Globus pallidus (tissue), 1 donor: ENCODE data around the gene TNIK.
A peak's percentile ranks its signal among the peaks of the same experiment; 100 is the strongest.
"Not testable (repeated sequence)": the region's sequence is repeated elsewhere in the genome, so short reads cannot be mapped to it uniquely, and the experiment has no call there.

ENCODE experiments used
- DNase-seq: peaks from one replicate; pipeline ENCODE4 v3.0.0-alpha.2; 2015; ENCODE audit warnings: low spot score

The TNIK gene

GRCh38 chr3:171384101-171384891 lies 75.9 kb downstream of the TNIK start:
- DNase-seq = no peak

DNA sequence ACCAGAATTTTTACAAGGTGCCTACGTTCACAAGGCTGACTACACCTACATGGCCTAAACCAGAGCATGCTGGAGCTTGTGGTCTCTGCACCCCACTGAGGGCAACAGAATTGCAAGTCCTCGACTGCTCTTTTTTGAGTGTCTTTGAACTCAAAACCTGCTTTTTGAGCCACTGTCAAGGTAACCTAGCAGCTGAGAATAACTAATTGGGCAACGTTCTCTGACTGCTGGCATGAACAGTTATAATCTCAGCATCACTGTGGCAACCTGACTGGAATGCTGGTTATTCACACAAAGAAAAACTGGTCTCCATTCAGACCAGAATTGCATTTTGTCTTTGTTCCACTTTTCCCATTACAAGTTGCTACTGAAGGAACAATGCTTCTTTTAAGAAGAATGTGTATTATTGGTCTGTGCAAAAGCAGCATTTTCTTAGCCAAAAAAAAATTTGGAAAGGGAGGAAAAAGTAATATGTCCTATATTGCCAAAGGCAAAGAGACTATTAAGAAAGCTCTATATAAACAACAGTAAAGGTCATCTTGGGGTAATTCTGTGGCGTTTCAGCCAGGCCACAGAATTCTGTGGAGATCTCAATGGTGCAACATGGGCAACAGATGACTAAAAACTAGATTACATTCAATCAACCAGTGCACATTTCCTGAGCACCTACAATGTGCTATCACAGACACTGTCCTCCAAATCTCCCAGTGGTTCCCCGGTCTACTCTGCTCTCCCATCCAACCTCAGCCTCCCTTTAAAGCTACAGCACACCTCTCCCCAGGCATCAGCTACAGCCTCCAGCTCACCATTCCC lies 76.8 kb downstream of the TNIK start:
- DNase-seq = peak; percentile 73

- not testable (repeated sequence) for DNase-seq
These were observed 77.9 kb downstream of the TNIK start for GRCh38 chr3:171382347-171382746.

- no peak for DNase-seq
These were observed 79.3 kb downstream of the TNIK start for GRCh38 chr3:171380711-171381425.

GRCh38 chr3:171379961-171380483 lies 80.2 kb downstream of the TNIK start:
- no peak for DNase-seq

DNA sequence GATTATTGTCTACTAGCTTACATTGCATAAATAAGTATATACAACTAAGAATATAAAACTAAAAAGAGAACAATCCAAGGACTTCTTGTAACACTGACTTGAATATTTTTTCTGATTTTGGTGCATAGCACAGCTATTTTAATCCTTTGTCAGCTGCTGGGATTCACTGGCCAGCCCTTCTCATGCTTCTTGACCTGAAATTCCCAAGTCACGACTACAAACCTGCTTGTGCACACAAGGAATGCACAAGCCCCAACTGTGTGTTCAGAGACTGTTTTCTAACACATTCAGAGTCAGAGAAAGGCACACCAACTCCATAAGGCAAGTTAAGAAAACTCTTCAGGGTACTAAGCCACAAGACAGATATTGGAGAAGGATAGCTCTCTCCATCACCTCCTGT lies 80.9 kb downstream of the TNIK start:
- DNase-seq = no peak

GRCh38 chr3:171378586-171378985 lies 81.6 kb downstream of the TNIK start:
- no peak for DNase-seq

GRCh38 chr3:171377859-171378258 lies 82.3 kb downstream of the TNIK start:
- DNase-seq = no peak

GRCh38 chr3:171376596-171376947 lies 83.6 kb downstream of the TNIK start:
- DNase-seq = no peak

DNA sequence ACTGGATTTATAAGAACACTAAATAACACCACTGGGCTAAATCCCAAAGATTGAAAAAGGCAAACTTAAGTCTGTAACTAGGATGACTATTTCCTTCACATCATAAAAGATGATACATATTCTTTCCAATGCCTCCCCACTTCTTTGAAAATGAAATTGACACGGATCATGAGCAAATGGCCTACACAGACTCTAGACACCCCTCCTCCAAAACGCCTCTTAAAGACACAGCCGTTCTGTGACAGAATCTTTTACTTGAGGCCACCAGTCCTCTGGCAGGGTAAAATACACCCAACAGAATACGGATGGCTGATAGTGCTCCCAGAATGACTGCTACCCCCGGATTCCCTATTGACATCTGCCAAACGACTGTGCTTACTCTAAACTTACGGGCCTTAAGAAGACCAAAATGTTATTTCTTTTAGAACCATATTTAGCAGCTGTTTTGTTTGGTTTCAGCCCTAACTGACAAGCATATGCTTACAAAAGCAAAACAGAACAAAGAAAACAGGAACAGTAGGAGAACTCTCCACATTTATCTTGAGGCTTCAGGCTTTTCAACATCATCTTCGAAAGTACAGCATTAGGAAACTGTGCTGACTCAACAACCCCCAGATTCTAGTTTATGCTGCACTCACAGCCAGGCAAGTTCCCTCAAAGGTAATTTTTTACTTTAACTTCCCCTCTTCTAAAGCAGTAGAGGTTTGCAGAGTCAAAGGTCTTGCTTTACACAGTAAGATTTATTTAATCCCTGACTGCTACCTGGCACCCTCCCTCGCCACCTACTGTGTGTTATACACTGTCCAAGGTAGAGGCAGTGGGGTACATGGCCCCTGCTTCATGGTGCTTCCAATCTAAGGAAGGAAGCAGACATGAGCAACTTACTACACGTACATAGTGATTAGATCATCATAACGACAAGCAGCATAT lies 84.3 kb downstream of the TNIK start:
- DNase-seq = no peak

GRCh38 chr3:171374661-171375285 lies 85.4 kb downstream of the TNIK start:
- no peak for DNase-seq

DNA sequence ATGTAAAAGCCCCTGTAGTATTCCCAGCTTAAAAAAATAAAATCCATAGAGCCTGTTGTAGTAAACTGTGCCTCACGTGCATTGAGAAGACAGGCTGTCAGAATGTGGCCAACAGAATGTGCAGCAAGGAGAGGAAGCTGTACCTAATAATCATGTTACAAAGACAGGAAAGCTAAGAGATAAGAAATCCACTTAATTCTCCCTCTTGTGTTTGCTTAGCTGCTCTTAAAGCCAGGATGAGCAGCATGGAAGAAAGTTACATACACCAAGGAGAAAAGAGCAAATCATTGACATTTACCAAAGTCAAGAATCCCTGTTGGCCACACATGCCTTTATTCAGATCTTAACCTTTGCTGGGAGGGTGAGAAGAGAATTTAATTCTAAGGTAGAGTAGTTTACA lies 85.9 kb downstream of the TNIK start:
- DNase-seq = no peak

DNA sequence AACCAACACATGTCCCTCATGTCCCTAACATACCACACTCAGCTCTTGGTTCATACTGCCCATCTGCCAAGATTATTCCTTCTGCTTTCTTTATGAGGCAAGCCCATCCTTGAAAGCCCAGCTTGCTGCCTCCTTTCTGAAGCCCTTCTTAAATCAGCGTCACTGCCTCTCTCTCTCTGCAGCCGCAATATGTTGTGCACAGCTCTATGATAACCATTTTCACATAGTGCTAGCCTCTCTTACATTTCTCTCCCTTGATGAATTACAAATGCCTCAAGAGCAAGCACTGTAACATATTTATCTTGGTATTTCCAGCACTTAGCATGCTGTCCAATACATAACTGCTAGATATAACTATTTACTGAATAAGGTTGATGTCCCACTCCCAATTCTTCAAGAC lies 86.5 kb downstream of the TNIK start:
- DNase-seq = no peak

GRCh38 chr3:171372694-171373093 lies 87.5 kb downstream of the TNIK start:
- no peak for DNase-seq

GRCh38 chr3:171371354-171371753 lies 88.9 kb downstream of the TNIK start:
- DNase-seq = no peak

DNA sequence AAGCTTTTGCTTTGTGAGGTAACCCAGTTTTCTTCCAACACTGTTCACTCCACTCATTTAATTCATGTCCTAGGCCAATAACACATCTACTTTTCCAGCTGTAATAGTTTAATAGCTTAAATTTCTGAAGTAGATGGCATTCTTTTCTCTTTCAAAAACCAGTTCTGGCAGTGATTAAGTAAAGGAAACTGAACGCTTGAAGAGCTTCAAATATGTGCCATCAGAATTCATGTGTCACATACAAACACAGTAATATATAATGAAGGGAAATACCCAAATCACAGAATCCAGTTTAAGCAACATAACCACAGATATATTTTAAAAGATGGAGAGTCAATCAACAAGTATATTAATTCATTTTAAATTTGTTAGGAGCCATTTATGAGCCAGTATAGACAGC lies 91.0 kb downstream of the TNIK start:
- no peak for DNase-seq

GRCh38 chr3:171366738-171367137 lies 93.5 kb downstream of the TNIK start:
- not testable (repeated sequence) for DNase-seq

DNA sequence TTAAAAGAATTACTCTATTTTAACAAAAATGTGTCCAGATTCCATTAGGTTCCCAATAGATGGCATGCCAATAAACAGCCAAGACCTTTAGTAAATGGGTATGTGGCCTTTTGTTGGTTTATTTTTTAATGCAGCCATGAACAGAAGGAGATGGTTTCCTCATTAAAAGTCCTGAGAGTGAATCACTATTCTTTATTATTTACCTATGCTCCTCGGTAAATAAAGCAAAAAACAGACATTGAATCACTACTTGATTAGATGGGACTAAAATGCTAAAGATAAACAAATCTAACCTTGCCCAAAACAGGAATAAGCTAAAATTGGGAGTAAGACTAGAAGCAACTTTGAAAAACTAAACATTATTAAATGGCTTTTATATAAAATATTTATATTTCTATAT lies 94.2 kb downstream of the TNIK start:
- no peak for DNase-seq

GRCh38 chr3:171365489-171365888 lies 94.7 kb downstream of the TNIK start:
- DNase-seq = no peak

DNA sequence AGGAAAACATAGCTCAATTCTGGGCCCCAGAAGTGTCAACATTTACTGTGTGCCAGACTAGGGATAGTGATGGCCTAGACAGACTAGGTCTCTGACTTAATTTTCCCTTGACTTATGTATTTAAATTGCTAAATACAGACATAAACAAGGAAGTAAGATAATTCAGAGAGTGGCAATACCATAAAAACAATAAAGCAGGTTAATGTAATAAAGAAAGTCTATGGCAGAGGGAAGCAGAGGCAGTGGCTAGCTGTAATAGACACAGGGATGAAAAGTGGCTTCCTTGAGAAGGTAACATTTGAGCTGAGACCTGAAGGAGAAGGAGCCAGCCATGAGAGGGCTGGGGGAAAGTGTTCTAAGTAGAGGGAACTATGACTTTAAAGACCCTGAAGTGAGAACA lies 95.7 kb downstream of the TNIK start:
- DNase-seq = no peak

DNA sequence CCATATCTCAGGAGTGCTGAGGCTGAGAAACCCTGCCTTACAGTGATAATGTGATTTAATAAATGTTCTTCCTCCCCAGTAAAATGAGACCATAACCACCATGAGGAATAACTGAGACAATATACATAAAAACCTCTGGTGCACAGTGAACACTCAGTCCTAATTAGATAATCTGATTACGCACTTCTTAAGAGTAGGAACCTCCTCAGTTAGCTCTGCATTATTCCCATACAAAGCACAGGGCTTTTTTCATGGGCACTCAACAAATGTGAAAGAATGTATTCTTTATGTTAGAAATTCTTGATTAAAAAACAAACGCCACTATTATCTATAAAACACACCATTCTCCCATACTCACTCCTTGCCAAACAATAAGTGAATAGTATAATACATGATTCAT lies 97.0 kb downstream of the TNIK start:
- no peak for DNase-seq
